Measurements from ENCODE around the gene ZMIZ1. TPM values are rescaled to one million over a fixed set of nuclear protein-coding genes. Genes with fewer than 3 reads are reported as not detected.

Gene ZMIZ1
- total RNA-seq, 1 donor, result 23.3 TPM

- no peak for DNase-seq (ENCODE audit: low read depth)
- no peak overlapping the region for H3K4me3 ChIP-seq (ENCODE audit: low read depth, low read length)
- TF ChIP-seq CTCF (IDR thresholded peaks at IDR 0.05; ENCODE audit: insufficient read depth, low read depth, low read length), result no peak
These were observed 96.5 kb downstream of the ZMIZ1 start for GRCh38 chr10:79165070-79165778.

GRCh38 chr10:79166312-79166721 is 97.6 kb downstream of the ZMIZ1 start:
- no peak for TF ChIP-seq CTCF (IDR thresholded peaks at IDR 0.05; ENCODE audit: insufficient read depth, low read depth, low read length)
- H3K4me3 ChIP-seq (ENCODE audit: low read depth, low read length), result no peak overlapping the region
- DNase-seq (ENCODE audit: low read depth), result no peak

GRCh38 chr10:79166741-79167140 is 98.0 kb downstream of the ZMIZ1 start:
- no peak overlapping the region for H3K4me3 ChIP-seq (ENCODE audit: low read depth, low read length)
- no peak for DNase-seq (ENCODE audit: low read depth)
- no peak for TF ChIP-seq CTCF (IDR thresholded peaks at IDR 0.05; ENCODE audit: insufficient read depth, low read depth, low read length)

GRCh38 chr10:79167537-79167936 is 98.8 kb downstream of the ZMIZ1 start:
- TF ChIP-seq CTCF (IDR thresholded peaks at IDR 0.05; ENCODE audit: insufficient read depth, low read depth, low read length), result no peak
- no peak for DNase-seq (ENCODE audit: low read depth)
- H3K4me3 ChIP-seq (ENCODE audit: low read depth, low read length), result no peak overlapping the region

- TF ChIP-seq CTCF (IDR thresholded peaks at IDR 0.05; ENCODE audit: insufficient read depth, low read depth, low read length), result no peak
- DNase-seq (ENCODE audit: low read depth), result no peak
- H3K4me3 ChIP-seq (ENCODE audit: low read depth, low read length), result no peak overlapping the region
These were observed 99.4 kb downstream of the ZMIZ1 start for GRCh38 chr10:79168210-79168609.

- no peak overlapping the region for H3K4me3 ChIP-seq (ENCODE audit: low read depth, low read length)
- DNase-seq (ENCODE audit: low read depth), result no peak
- no peak for TF ChIP-seq CTCF (IDR thresholded peaks at IDR 0.05; ENCODE audit: insufficient read depth, low read depth, low read length)
These were observed 101.5 kb downstream of the ZMIZ1 start for GRCh38 chr10:79170226-79170752.

- no peak for DNase-seq (ENCODE audit: low read depth)
- no peak for TF ChIP-seq CTCF (IDR thresholded peaks at IDR 0.05; ENCODE audit: insufficient read depth, low read depth, low read length)
- H3K4me3 ChIP-seq (ENCODE audit: low read depth, low read length), result no peak overlapping the region
These were observed 102.2 kb downstream of the ZMIZ1 start for GRCh38 chr10:79170993-79171392.
